GM23338 (cell line): Measurements from ENCODE around the gene GRIK4. TPM values are rescaled to one million over a fixed set of nuclear protein-coding genes. Genes with fewer than 3 reads are reported as not detected.

Source experiments
- ATAC-seq: fragments of 200-7000 bp; cut with Tn5 transposase; 3 replicates; pipeline ENCODE4 v1.9.1; 2020
- DNase-seq: peaks from one replicate; pipeline ENCODE4 v3.0.0-alpha.2; 2015; ENCODE audit warnings: low spot score
- H2AFZ ChIP-seq: fragments of 200-600 bp; sonication (generic); 2 replicates; pipeline ENCODE4 v1.8.0; 2016; ENCODE audit warnings: antibody characterized with exemption, mild to moderate bottlenecking, moderate library complexity
- H3F3A ChIP-seq: fragments of 200-600 bp; sonication (generic); replicated peaks from 2 replicates; pipeline ENCODE4 v1.8.0; 2017; ENCODE audit warnings: antibody characterized with exemption, mixed run types, low read depth
- H3K27ac ChIP-seq: fragments of 200-600 bp; sonication (generic); 2 replicates; pipeline ENCODE4 v1.6.1; 2016; ENCODE audit warnings: low read depth
- H3K27me3 ChIP-seq: fragments of 200-600 bp; sonication (generic); 2 replicates; pipeline ENCODE4 v1.8.0; 2016; ENCODE audit warnings: mild to moderate bottlenecking, mixed run types, moderate library complexity; ENCODE audit not compliant: insufficient read depth
- H3K36me3 ChIP-seq: fragments of 200-600 bp; sonication (generic); 2 replicates; pipeline ENCODE4 v1.8.0; 2016; ENCODE audit warnings: mild to moderate bottlenecking; ENCODE audit not compliant: insufficient read depth
- H3K4me1 ChIP-seq: fragments of 200-600 bp; sonication (generic); 2 replicates; pipeline ENCODE4 v1.8.0; 2016; ENCODE audit warnings: mild to moderate bottlenecking, moderate library complexity; ENCODE audit not compliant: insufficient read depth
- H3K4me2 ChIP-seq: fragments of 200-600 bp; sonication (generic); 2 replicates; pipeline ENCODE4 v1.7.1; 2017; ENCODE audit warnings: mixed run types
- H3K4me3 ChIP-seq: fragments of 200-600 bp; sonication (generic); 2 replicates; pipeline ENCODE4 v1.6.1; 2016; ENCODE audit warnings: mixed run types
- H3K79me2 ChIP-seq: fragments of 200-600 bp; sonication (generic); replicated peaks from 2 replicates; pipeline ENCODE4 v1.8.0; 2017; ENCODE audit warnings: mild to moderate bottlenecking; ENCODE audit not compliant: insufficient read depth
- H3K9me2 ChIP-seq: fragments of 200-600 bp; sonication (generic); 2 replicates; pipeline ENCODE4 v1.8.0; 2017; ENCODE audit not compliant: insufficient read depth
- H4K20me1 ChIP-seq: fragments of 200-600 bp; sonication (generic); replicated peaks from 2 replicates; pipeline ENCODE4 v1.8.0; 2017; ENCODE audit warnings: mild to moderate bottlenecking; ENCODE audit not compliant: insufficient read depth
- H3K27ac Mint-ChIP-seq: 2 replicates; pipeline ENCODE4 v1.8.0; 2020; ENCODE audit warnings: inconsistent platforms, mild to moderate bottlenecking, moderate library complexity, mixed read lengths
- H3K27me3 Mint-ChIP-seq: 3 replicates; pipeline ENCODE4 v1.8.0; 2022; ENCODE audit warnings: low read depth, mild to moderate bottlenecking, moderate library complexity, mixed read lengths, inconsistent platforms; ENCODE audit not compliant: insufficient read depth, poor library complexity
- H3K36me3 Mint-ChIP-seq: 3 replicates; pipeline ENCODE4 v1.8.0; 2021; ENCODE audit warnings: low read depth, mild to moderate bottlenecking, inconsistent platforms, moderate library complexity, mixed read lengths
- H3K4me1 Mint-ChIP-seq: 3 replicates; pipeline ENCODE4 v1.8.0; 2020; ENCODE audit warnings: mild to moderate bottlenecking, inconsistent platforms, mixed read lengths
- H3K4me3 Mint-ChIP-seq: 3 replicates; pipeline ENCODE4 v1.8.0; 2021; ENCODE audit warnings: moderate library complexity, mild to moderate bottlenecking, inconsistent platforms, mixed read lengths
- H3K9me3 Mint-ChIP-seq: 3 replicates; pipeline ENCODE4 v1.8.0; 2020; ENCODE audit warnings: moderate library complexity, mild to moderate bottlenecking, inconsistent platforms, mixed read lengths
- CREB1 ChIP-seq: fragments of 250-450 bp; sonication (Bioruptor Pico); IDR thresholded peaks from 2 replicates; pipeline ENCODE4 v1.5.0; 2020; ENCODE audit warnings: low read depth, mild to moderate bottlenecking, moderate library complexity
- CTCF ChIP-seq, 2 experiments: fragments of 200-600 bp in 1 of 2; sonication (generic) in 1 of 2; conservative IDR thresholded peaks; 2 replicates each; pipeline versions ENCODE4 v1.5.1 to v1.6.1; 2016 to 2017; ENCODE audit warnings: antibody characterized with exemption in 2 of 2, low read depth in 2 of 2, mild to moderate bottlenecking in 2 of 2, moderate library complexity in 1 of 2
- ETS1 ChIP-seq: IDR thresholded peaks from 2 replicates; pipeline ENCODE4 v1.6.1; 2016; ENCODE audit warnings: antibody characterized with exemption
- EZH2 ChIP-seq: fragments of 200-600 bp; sonication (generic); IDR thresholded peaks from one replicate; pipeline ENCODE4 v1.8.0; 2017; ENCODE audit warnings: antibody characterized with exemption, mild to moderate bottlenecking, low read depth; ENCODE audit not compliant: unreplicated experiment
- EZH2phosphoT487 ChIP-seq: fragments of 200-600 bp; sonication (generic); IDR thresholded peaks from one replicate; pipeline ENCODE4 v1.8.1; 2018; ENCODE audit warnings: antibody characterized with exemption; ENCODE audit not compliant: unreplicated experiment
- JUNB ChIP-seq: IDR thresholded peaks from one replicate; pipeline ENCODE4 v1.6.1; 2016; ENCODE audit warnings: antibody characterized with exemption; ENCODE audit not compliant: unreplicated experiment
- NANOG ChIP-seq: IDR thresholded peaks from 2 replicates; pipeline ENCODE4 v1.6.1; 2016; ENCODE audit warnings: antibody characterized with exemption, borderline replicate concordance
- POLR2AphosphoS5 ChIP-seq: IDR thresholded peaks from 2 replicates; pipeline ENCODE4 v1.6.1; 2016; ENCODE audit warnings: antibody characterized with exemption, low read depth
- REST ChIP-seq: IDR thresholded peaks from one replicate; pipeline ENCODE4 v1.6.1; 2018; ENCODE audit warnings: antibody characterized with exemption; ENCODE audit not compliant: unreplicated experiment
- STAT1 ChIP-seq: IDR thresholded peaks from one replicate; pipeline ENCODE4 v1.6.1; 2016; ENCODE audit warnings: antibody characterized with exemption; ENCODE audit not compliant: unreplicated experiment
- ZNF114 ChIP-seq: fragments of 250-450 bp; sonication (Bioruptor Pico); IDR thresholded peaks from 2 replicates; pipeline ENCODE4 v1.5.0; 2020; ENCODE audit warnings: mild to moderate bottlenecking, moderate library complexity
- ZNF331 ChIP-seq: fragments of 250-450 bp; sonication (Bioruptor Pico); IDR thresholded peaks from 2 replicates; pipeline ENCODE4 v1.5.0; 2020; ENCODE audit warnings: low read depth, mild to moderate bottlenecking, moderate library complexity
- ZNF462 ChIP-seq: fragments of 250-450 bp; sonication (Bioruptor Pico); IDR thresholded peaks from 2 replicates; pipeline ENCODE4 v1.5.0; 2020; ENCODE audit warnings: mild to moderate bottlenecking, moderate library complexity
- polyA plus RNA-seq: library from polyadenylated mRNA; unstranded; fragments of >200 nt; fragmentation: Nextera tagmentation; extraction: Ambion mirVana; gene quantifications from 2 replicates; pipeline ENCODE4 v1.2.1, GENCODE V29; 2016
- total RNA-seq: library from RNA; depleted of rRNA; stranded (reverse); fragments of >200 nt; shearing (Covaris generic); gene quantifications from 2 replicates; pipeline ENCODE4 v1.2.3, GENCODE V29; 2014

Gene GRIK4
- total and polyA plus RNA-seq, 2 experiments from 2014 or later: 0.63 to 2.2 TPM

GRCh38 chr11:120780239-120780638, 268.7 kb downstream of the GRIK4 start:
- Histone ChIP-seq H3K36me3 (no peaks in the 10 kb centered on the region), H2AFZ (no peak overlapping the region), H3K27me3 (no peaks in the 10 kb centered on the region), H3K9me2 (no peaks in the 10 kb centered on the region), H3K4me1 (peaks cover 38% of the 10 kb centered on the region), H3K27ac (no peak overlapping the region), H3K79me2 (no peaks in the 10 kb centered on the region), H3K4me3 (no peak overlapping the region), H3F3A (no peaks in the 10 kb centered on the region), H4K20me1 (no peaks in the 10 kb centered on the region), H3K4me2 (no peak overlapping the region)
- Mint-ChIP-seq H3K9me3 (no peaks in the 10 kb centered on the region), H3K4me1 (peaks cover 55% of the 10 kb centered on the region), H3K27me3 (peaks cover 7% of the 10 kb centered on the region), H3K4me3 (no peak overlapping the region), H3K36me3 (no peaks in the 10 kb centered on the region), H3K27ac (no peak overlapping the region)
- TF ChIP-seq CREB1 (CRISPR knock-in tag): no peak
- TF ChIP-seq ZNF462 (CRISPR knock-in tag): no peak
- TF ChIP-seq ETS1: no peak
- TF ChIP-seq EZH2phosphoT487: no peak
- no peak for TF ChIP-seq STAT1
- no peak for TF ChIP-seq REST
- no peak for TF ChIP-seq POLR2AphosphoS5
- TF ChIP-seq ZNF114 (CRISPR knock-in tag): no peak
- no peak for TF ChIP-seq NANOG
- TF ChIP-seq CTCF (conservative IDR thresholded peaks at IDR 0.05; ENCODE audit: low read depth in 2 of 2): no peak
- TF ChIP-seq ZNF331 (CRISPR knock-in tag): no peak
- no peak for TF ChIP-seq JUNB
- no peak for TF ChIP-seq EZH2
- no peak for ATAC-seq
- DNase-seq: no peak
